Brain microvascular endothelial cell (primary cell): ENCODE results near the gene TRIM56.
A peak's percentile ranks its signal among the peaks of the same experiment; 100 is the strongest.
"Not testable (repeated sequence)": the region's sequence is repeated elsewhere in the genome, so short reads cannot be mapped to it uniquely, and the experiment has no call there.

Source experiments
- DNase-seq: peaks from one replicate; pipeline ENCODE4 v3.0.0-alpha.2; 2020
- H3K27ac ChIP-seq: fragments of 250-450 bp; sonication (Bioruptor Pico); 2 replicates; pipeline ENCODE4 v1.5.1; 2020; ENCODE audit warnings: mild to moderate bottlenecking, moderate library complexity
- H3K27me3 ChIP-seq: fragments of 250-450 bp; sonication (Bioruptor Pico); replicated peaks from 2 replicates; pipeline ENCODE4 v1.5.1; 2020; ENCODE audit warnings: mild to moderate bottlenecking
- H3K36me3 ChIP-seq: fragments of 250-450 bp; sonication (Bioruptor Pico); replicated peaks from 2 replicates; pipeline ENCODE4 v1.5.1; 2020; ENCODE audit warnings: mild to moderate bottlenecking
- H3K4me3 ChIP-seq: 2 replicates; pipeline ENCODE4 v1.5.1; 2011; ENCODE audit warnings: low read depth, mild to moderate bottlenecking, control low read depth, low read length, moderate library complexity
- CTCF ChIP-seq: IDR thresholded peaks from 2 replicates; pipeline ENCODE4 v1.5.1; 2011; ENCODE audit warnings: low read depth, mild to moderate bottlenecking, moderate library complexity, low read length, control low read depth, inconsistent platforms; ENCODE audit errors: missing control alignments
- in situ Hi-C: cut with HindIII; loops from 2 replicates; pipeline ENCODE4 v1.10.0; 2017; ENCODE audit warnings: low sequenced_read_pairs, low pct_ligation_motif_present

Gene TRIM56

GRCh38 chr7:101085162-101085964 is at the start of gene TRIM56:
Gene TRIM56 (plus strand): TSS chr7:101085481. CDS start chr7:101087313, 1,832 bp downstream.
- peak within 1 kb of the TSS; percentile 91 for H3K27ac ChIP-seq
- in situ Hi-C loops = no loop called here
- H3K27me3 ChIP-seq = no peaks in the 10 kb centered on the region
- no peak for TF ChIP-seq CTCF
- DNase-seq = peak; percentile 75
- peak within 1 kb of the TSS; percentile 79 for H3K4me3 ChIP-seq
- H3K36me3 ChIP-seq = peaks cover 21% of the 10 kb centered on the region

GRCh38 chr7:101035941-101036340 is 49.3 kb upstream of the TRIM56 start:
- no peak for DNase-seq

GRCh38 chr7:101041283-101041682 is 44.0 kb upstream of the TRIM56 start:
- H3K27me3 ChIP-seq, in situ Hi-C loops: not testable (repeated sequence)

More at GRCh38 chr7:101035941-101036340, 49.3 kb upstream of the TRIM56 start:
- no peak overlapping the region for H3K4me3 ChIP-seq
- in situ Hi-C loops = no loop called here
- H3K36me3 ChIP-seq = no peaks in the 10 kb centered on the region
- no peaks in the 10 kb centered on the region for H3K27me3 ChIP-seq
- TF ChIP-seq CTCF = no peak
- H3K27ac ChIP-seq = no peak overlapping the region

GRCh38 chr7:101058355-101058754 is 26.9 kb upstream of the TRIM56 start:
- no peak overlapping the region for H3K4me3 ChIP-seq
- in situ Hi-C loops = no loop called here
- DNase-seq = peak; percentile 27
- no peak for TF ChIP-seq CTCF
- H3K27me3 ChIP-seq = peaks cover 4% of the 10 kb centered on the region
- no peak overlapping the region for H3K27ac ChIP-seq
- H3K36me3 ChIP-seq = no peaks in the 10 kb centered on the region

More at GRCh38 chr7:101041283-101041682, 44.0 kb upstream of the TRIM56 start:
- DNase-seq, H3K27ac ChIP-seq, H3K36me3 ChIP-seq, H3K4me3 ChIP-seq: not testable (repeated sequence)

- no peak for TF ChIP-seq CTCF
- in situ Hi-C loops = no loop called here
- Histone ChIP-seq H3K27ac (no peak overlapping the region), H3K27me3 (peaks cover 4% of the 10 kb centered on the region), H3K4me3 (no peak overlapping the region), H3K36me3 (no peaks in the 10 kb centered on the region)
- no peak for DNase-seq
Observed at GRCh38 chr7:101059620-101059942, 25.7 kb upstream of the TRIM56 start.

GRCh38 chr7:101060992-101061391 is 24.3 kb upstream of the TRIM56 start:
- H3K27me3 ChIP-seq = peaks cover 4% of the 10 kb centered on the region
- TF ChIP-seq CTCF = no peak
- H3K27ac ChIP-seq = no peak overlapping the region
- no peaks in the 10 kb centered on the region for H3K36me3 ChIP-seq
- DNase-seq = no peak
- no peak overlapping the region for H3K4me3 ChIP-seq
- in situ Hi-C loops = no loop called here

- H3K27me3 ChIP-seq, DNase-seq, H3K36me3 ChIP-seq, H3K4me3 ChIP-seq, H3K27ac ChIP-seq, in situ Hi-C loops: not testable (repeated sequence)
Observed at GRCh38 chr7:101064176-101064550, 21.1 kb upstream of the TRIM56 start.

GRCh38 chr7:101065162-101065561 is 20.1 kb upstream of the TRIM56 start:
- in situ Hi-C loops, DNase-seq, H3K27me3 ChIP-seq, H3K27ac ChIP-seq, H3K36me3 ChIP-seq, H3K4me3 ChIP-seq: not testable (repeated sequence)
